Osteoblast (primary cell): Measurements from ENCODE around the gene PHLDB3. TPM values are rescaled to one million over a fixed set of nuclear protein-coding genes. Genes with fewer than 3 reads are reported as not detected.
A peak's percentile ranks its signal among the peaks of the same experiment; 100 is the strongest.

ENCODE experiments used
- DNase-seq: peaks from one replicate; pipeline ENCODE4 v3.0.0; 2011; ENCODE audit warnings: low spot score, mixed read lengths; ENCODE audit not compliant: insufficient read length; ENCODE audit errors: missing footprints
- H2AFZ ChIP-seq: 2 replicates; pipeline ENCODE4 v1.6.0; 2011; ENCODE audit warnings: mild to moderate bottlenecking, low read length
- H3K27ac ChIP-seq: 2 replicates; pipeline ENCODE4 v1.5.1; 2011; ENCODE audit warnings: mild to moderate bottlenecking, low read depth, low read length, moderate library complexity
- H3K27me3 ChIP-seq: 2 replicates; pipeline ENCODE4 v1.6.0; 2012; ENCODE audit warnings: mild to moderate bottlenecking, control low read depth, inconsistent platforms, low read length, moderate library complexity; ENCODE audit not compliant: insufficient read depth
- H3K36me3 ChIP-seq: 2 replicates; pipeline ENCODE4 v1.5.1; 2011; ENCODE audit warnings: mild to moderate bottlenecking, low read length, control low read depth, moderate library complexity; ENCODE audit not compliant: insufficient read depth
- H3K4me1 ChIP-seq: 2 replicates; pipeline ENCODE4 v1.5.1; 2011; ENCODE audit warnings: mild to moderate bottlenecking, low read length, control low read depth, moderate library complexity; ENCODE audit not compliant: insufficient read depth
- H3K4me2 ChIP-seq: 2 replicates; pipeline ENCODE4 v1.6.0; 2011; ENCODE audit warnings: mild to moderate bottlenecking, low read length; ENCODE audit not compliant: insufficient read depth
- H3K4me3 ChIP-seq: fragments of 200-600 bp; sonication (generic); 3 replicates; pipeline ENCODE4 v1.5.1; 2012; ENCODE audit warnings: mild to moderate bottlenecking, low read length, inconsistent platforms; ENCODE audit not compliant: insufficient read depth
- H3K79me2 ChIP-seq: 2 replicates; pipeline ENCODE4 v1.6.0; 2012; ENCODE audit warnings: mild to moderate bottlenecking, low read length, control low read depth, inconsistent platforms; ENCODE audit not compliant: insufficient read depth
- H3K9me3 ChIP-seq: 2 replicates; pipeline ENCODE4 v1.5.1; 2011; ENCODE audit warnings: low read depth, low read length, control low read depth
- H4K20me1 ChIP-seq: 2 replicates; pipeline ENCODE4 v1.6.0; 2012; ENCODE audit warnings: mild to moderate bottlenecking, low read length, control low read depth; ENCODE audit not compliant: insufficient read depth
- CTCF ChIP-seq: IDR thresholded peaks from 2 replicates; pipeline ENCODE4 v1.5.1; 2011; ENCODE audit warnings: mild to moderate bottlenecking, low read depth, low read length, moderate library complexity; ENCODE audit errors: extremely low read depth
- total RNA-seq: library from RNA; depleted of rRNA; stranded (reverse); fragments of >200 nt; gene quantifications from 2 replicates; pipeline ENCODE4 v1.2.3, GENCODE V29; 2012

PHLDB3 gene
- total RNA-seq, 1 donor = 10.9 TPM

GRCh38 chr19:43490759-43491158, 13.8 kb downstream of the PHLDB3 start:
- no peaks in the 10 kb centered on the region for H4K20me1 ChIP-seq
- TF ChIP-seq CTCF = no peak
- DNase-seq = peak; percentile 80

DNA sequence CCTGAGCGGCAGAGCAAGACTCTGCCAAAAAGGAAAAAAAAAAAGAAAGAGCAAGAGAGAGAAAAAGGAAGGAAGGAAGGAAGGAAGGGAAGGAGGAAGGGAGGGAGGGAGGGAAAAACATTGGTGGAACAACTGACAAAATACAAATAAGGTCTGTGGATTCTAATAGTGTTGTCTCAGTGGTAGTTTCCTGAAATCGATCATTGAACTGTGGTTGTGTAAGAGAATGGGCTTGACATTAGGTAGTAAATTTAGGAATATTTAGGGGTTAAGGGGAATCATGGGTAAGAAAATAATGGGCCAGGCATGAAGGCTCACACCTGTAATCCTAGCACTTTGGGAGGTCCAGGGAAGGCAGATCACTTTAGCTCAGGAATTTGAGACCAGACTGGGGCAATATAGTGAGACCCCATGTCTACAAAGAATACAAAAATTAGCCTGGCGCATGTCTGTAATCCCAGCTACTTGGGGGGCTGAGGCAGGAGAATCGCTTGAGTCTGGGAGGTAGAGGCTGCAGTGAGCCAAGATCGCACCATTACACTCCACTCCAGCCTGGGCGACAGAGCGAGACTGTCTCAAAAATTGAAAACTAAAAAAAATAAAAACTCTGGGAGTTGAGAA, 14.5 kb downstream of the PHLDB3 start:
- Histone ChIP-seq H3K4me3 (no peak overlapping the region), H3K36me3 (peaks cover 3% of the 10 kb centered on the region), H3K4me1 (no peaks in the 10 kb centered on the region), H3K27me3 (no peaks in the 10 kb centered on the region), H3K79me2 (no peaks in the 10 kb centered on the region), H4K20me1 (no peaks in the 10 kb centered on the region), H2AFZ (no peak overlapping the region), H3K4me2 (no peak overlapping the region), H3K9me3 (no peaks in the 10 kb centered on the region), H3K27ac (no peak overlapping the region)
- no peak for TF ChIP-seq CTCF
- DNase-seq = no peak

More at GRCh38 chr19:43490759-43491158, 13.8 kb downstream of the PHLDB3 start:
- no peaks in the 10 kb centered on the region for H3K27me3 ChIP-seq
- no peaks in the 10 kb centered on the region for H3K9me3 ChIP-seq
- no peak overlapping the region for H3K4me2 ChIP-seq
- peaks cover 5% of the 10 kb centered on the region for H3K36me3 ChIP-seq
- H3K27ac ChIP-seq = no peak overlapping the region
- H3K4me1 ChIP-seq = no peaks in the 10 kb centered on the region
- no peak overlapping the region for H2AFZ ChIP-seq
- H3K79me2 ChIP-seq = no peaks in the 10 kb centered on the region
- H3K4me3 ChIP-seq = no peak overlapping the region

GRCh38 chr19:43489310-43489709, 15.2 kb downstream of the PHLDB3 start:
- Histone ChIP-seq H3K27ac (no peak overlapping the region), H3K27me3 (no peaks in the 10 kb centered on the region), H3K4me1 (no peaks in the 10 kb centered on the region), H3K4me2 (no peak overlapping the region), H2AFZ (no peak overlapping the region), H3K4me3 (no peak overlapping the region), H3K36me3 (peaks cover 2% of the 10 kb centered on the region), H3K9me3 (no peaks in the 10 kb centered on the region), H4K20me1 (no peaks in the 10 kb centered on the region), H3K79me2 (no peaks in the 10 kb centered on the region)
- TF ChIP-seq CTCF = no peak
- DNase-seq = peak; percentile 54

GRCh38 chr19:43488179-43488578, 16.4 kb downstream of the PHLDB3 start:
- Histone ChIP-seq H4K20me1 (no peaks in the 10 kb centered on the region), H3K27me3 (no peaks in the 10 kb centered on the region), H2AFZ (no peak overlapping the region), H3K79me2 (no peaks in the 10 kb centered on the region), H3K9me3 (no peaks in the 10 kb centered on the region), H3K36me3 (no peaks in the 10 kb centered on the region), H3K27ac (no peak overlapping the region), H3K4me3 (no peak overlapping the region), H3K4me2 (no peak overlapping the region), H3K4me1 (no peaks in the 10 kb centered on the region)
- no peak for DNase-seq
- no peak for TF ChIP-seq CTCF
